ENCODE data around the gene EIF5. TPM values are rescaled to one million over a fixed set of nuclear protein-coding genes. Genes with fewer than 3 reads are reported as not detected.

The EIF5 gene
- total RNA-seq, 4 donors from 2014 or later, result 118 to 237 (median 159) TPM

- no peaks in the 10 kb centered on the region for H3K9me3 ChIP-seq
- H3K27me3 ChIP-seq, result peaks cover 0 to 32% (median 0%) of the 10 kb centered on the region in 4 donors
- H3K27ac ChIP-seq (replicated peaks in 1 of 4), result no peak overlapping the region
- no peak for TF ChIP-seq POLR2A (IDR thresholded peaks at IDR 0.05; ENCODE audit: low read depth)
- TF ChIP-seq CTCF (IDR thresholded peaks at IDR 0.05), result no peak
- TF ChIP-seq EP300 (IDR thresholded peaks at IDR 0.05), result no peak
- TF ChIP-seq POLR2AphosphoS5 (IDR thresholded peaks at IDR 0.05), result no peak
- H3K4me3 ChIP-seq, result no peak overlapping the region
- intact Hi-C loops (cut with DNase I), result no loop called here
- H3K36me3 ChIP-seq, result no peaks in the 10 kb centered on the region
- DNase-seq (ENCODE audit: extremely low spot score), result no peak
- no peaks in the 10 kb centered on the region for H3K4me1 ChIP-seq
- 88% methylated on average over 16 of the region's 16 CpGs for WGBS
Measured at GRCh38 chr14:103316721-103317121, 17.3 kb upstream of the EIF5 start.

GRCh38 chr14:103317251-103317650 is 16.8 kb upstream of the EIF5 start:
- intact Hi-C loops (cut with DNase I), result no loop called here

GRCh38 chr14:103317976-103318580 is 16.0 kb upstream of the EIF5 start:
- intact Hi-C loops (cut with DNase I), result no loop called here
- 78% methylated on average over 7 of the region's 10 CpGs for WGBS
- no peak for TF ChIP-seq POLR2AphosphoS5 (IDR thresholded peaks at IDR 0.05)
- TF ChIP-seq POLR2A (IDR thresholded peaks at IDR 0.05; ENCODE audit: low read depth), result no peak
- TF ChIP-seq EP300 (IDR thresholded peaks at IDR 0.05), result no peak
- TF ChIP-seq CTCF (IDR thresholded peaks at IDR 0.05), result no peak

More at GRCh38 chr14:103317251-103317650, 16.8 kb upstream of the EIF5 start:
- Histone ChIP-seq H3K4me1 (no peaks in the 10 kb centered on the region), H3K9me3 (no peaks in the 10 kb centered on the region), H3K4me3 (no peak overlapping the region), H3K27me3 (peaks cover 0 to 32% (median 0%) of the 10 kb centered on the region in 4 donors), H3K27ac (replicated peaks in 1 of 4) (no peak overlapping the region), H3K36me3 (no peaks in the 10 kb centered on the region)
- TF ChIP-seq POLR2A (IDR thresholded peaks at IDR 0.05; ENCODE audit: low read depth) (no peak), EP300 (IDR thresholded peaks at IDR 0.05) (no peak), POLR2AphosphoS5 (IDR thresholded peaks at IDR 0.05) (no peak)
- WGBS, result 56% methylated on average over 9 of the region's 9 CpGs
- DNase-seq (ENCODE audit: extremely low spot score), result no peak

GRCh38 chr14:103318750-103319419 is 15.2 kb upstream of the EIF5 start:
- peaks cover 0 to 32% (median 0%) of the 10 kb centered on the region in 4 donors for H3K27me3 ChIP-seq
- TF ChIP-seq CTCF (IDR thresholded peaks at IDR 0.05) (no peak), EP300 (IDR thresholded peaks at IDR 0.05) (no peak), POLR2AphosphoS5 (IDR thresholded peaks at IDR 0.05) (no peak), POLR2A (IDR thresholded peaks at IDR 0.05; ENCODE audit: low read depth) (no peak)
- no peak overlapping the region for H3K27ac ChIP-seq (replicated peaks in 1 of 4)
- no peak overlapping the region for H3K4me3 ChIP-seq
- H3K4me1 ChIP-seq, result no peaks in the 10 kb centered on the region
- no peak for DNase-seq (ENCODE audit: extremely low spot score)
- 84% methylated on average over 6 of the region's 6 CpGs for WGBS
- intact Hi-C loops (cut with DNase I), result no loop called here
- H3K9me3 ChIP-seq, result no peaks in the 10 kb centered on the region
- H3K36me3 ChIP-seq, result no peaks in the 10 kb centered on the region

More at GRCh38 chr14:103317976-103318580, 16.0 kb upstream of the EIF5 start:
- Histone ChIP-seq H3K4me1 (no peaks in the 10 kb centered on the region), H3K27ac (replicated peaks in 1 of 4) (no peak overlapping the region), H3K4me3 (no peak overlapping the region), H3K27me3 (peaks cover 0 to 32% (median 0%) of the 10 kb centered on the region in 4 donors), H3K36me3 (no peaks in the 10 kb centered on the region), H3K9me3 (no peaks in the 10 kb centered on the region)
- no peak for DNase-seq (ENCODE audit: extremely low spot score)

GRCh38 chr14:103319422-103319821 is 14.6 kb upstream of the EIF5 start:
- H3K4me1 ChIP-seq, result no peaks in the 10 kb centered on the region
- H3K27me3 ChIP-seq, result peaks cover 0 to 32% (median 0%) of the 10 kb centered on the region in 4 donors
- H3K27ac ChIP-seq (replicated peaks in 1 of 4), result no peak overlapping the region
- intact Hi-C loops (cut with DNase I), result no loop called here
- H3K9me3 ChIP-seq, result no peaks in the 10 kb centered on the region
- TF ChIP-seq EP300 (IDR thresholded peaks at IDR 0.05) (no peak), CTCF (IDR thresholded peaks at IDR 0.05) (no peak), POLR2A (IDR thresholded peaks at IDR 0.05; ENCODE audit: low read depth) (no peak), POLR2AphosphoS5 (IDR thresholded peaks at IDR 0.05) (no peak)
- H3K4me3 ChIP-seq, result no peak overlapping the region
- WGBS, result 86% methylated on average over 7 of the region's 7 CpGs
- DNase-seq (ENCODE audit: extremely low spot score), result no peak
- H3K36me3 ChIP-seq, result no peaks in the 10 kb centered on the region
